ENCODE data around the gene CLRN2.

DNA sequence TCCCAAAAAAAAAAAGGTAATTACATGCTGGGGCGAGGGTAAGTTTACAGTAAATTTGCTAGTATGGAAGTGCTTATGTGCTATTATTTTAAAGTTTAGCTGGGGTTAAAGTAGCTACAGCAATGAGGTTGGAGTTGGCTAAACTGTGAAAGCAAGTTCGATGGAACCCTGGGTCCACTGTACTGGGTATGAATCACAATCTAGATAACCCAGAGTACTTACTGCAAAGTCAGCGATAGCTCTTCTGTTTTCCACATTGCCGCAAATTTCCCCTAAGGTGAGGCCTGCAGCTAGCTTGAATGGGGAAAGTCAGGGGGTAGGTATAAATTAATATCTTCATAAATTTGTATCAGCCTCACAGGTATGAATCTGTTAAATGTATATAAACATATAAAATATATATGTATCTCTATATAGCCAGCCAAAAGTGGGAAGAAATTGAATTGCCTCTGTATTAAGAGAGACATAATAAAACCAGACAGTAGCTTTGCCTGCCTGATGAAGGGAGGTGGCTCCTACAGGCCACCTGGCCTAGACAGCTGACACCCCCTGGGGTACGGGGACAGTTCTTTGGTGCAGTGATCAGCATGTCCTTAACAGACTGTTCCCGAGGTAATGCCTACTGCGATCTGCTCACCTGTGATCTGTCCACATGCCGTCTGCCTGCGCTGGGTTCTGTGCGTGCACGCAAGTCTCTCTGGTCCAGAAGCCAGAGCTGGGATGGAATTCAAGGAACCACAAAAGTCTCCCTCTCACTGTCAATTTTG, 30.6 kb downstream of the CLRN2 start:
- TF ChIP-seq POLR2AphosphoS5 (IDR thresholded peaks at IDR 0.05): no peak
- TF ChIP-seq, protein P1, sequence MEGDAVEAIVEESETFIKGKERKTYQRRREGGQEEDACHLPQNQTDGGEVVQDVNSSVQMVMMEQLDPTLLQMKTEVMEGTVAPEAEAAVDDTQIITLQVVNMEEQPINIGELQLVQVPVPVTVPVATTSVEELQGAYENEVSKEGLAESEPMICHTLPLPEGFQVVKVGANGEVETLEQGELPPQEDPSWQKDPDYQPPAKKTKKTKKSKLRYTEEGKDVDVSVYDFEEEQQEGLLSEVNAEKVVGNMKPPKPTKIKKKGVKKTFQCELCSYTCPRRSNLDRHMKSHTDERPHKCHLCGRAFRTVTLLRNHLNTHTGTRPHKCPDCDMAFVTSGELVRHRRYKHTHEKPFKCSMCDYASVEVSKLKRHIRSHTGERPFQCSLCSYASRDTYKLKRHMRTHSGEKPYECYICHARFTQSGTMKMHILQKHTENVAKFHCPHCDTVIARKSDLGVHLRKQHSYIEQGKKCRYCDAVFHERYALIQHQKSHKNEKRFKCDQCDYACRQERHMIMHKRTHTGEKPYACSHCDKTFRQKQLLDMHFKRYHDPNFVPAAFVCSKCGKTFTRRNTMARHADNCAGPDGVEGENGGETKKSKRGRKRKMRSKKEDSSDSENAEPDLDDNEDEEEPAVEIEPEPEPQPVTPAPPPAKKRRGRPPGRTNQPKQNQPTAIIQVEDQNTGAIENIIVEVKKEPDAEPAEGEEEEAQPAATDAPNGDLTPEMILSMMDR (IDR thresholded peaks at IDR 0.05): no peak
